HEK293T (cell line): ENCODE results near the gene SLC15A3.

Experiments used
- HDGF ChIP-seq: fragments of 450-650 bp; IDR thresholded peaks from 2 replicates; pipeline ENCODE4 v1.6.1; 2017; ENCODE audit warnings: antibody characterized with exemption, borderline replicate concordance
- SUZ12 ChIP-seq: fragments of 450-650 bp; IDR thresholded peaks from 2 replicates; pipeline ENCODE4 v1.6.1; 2016; ENCODE audit warnings: mild to moderate bottlenecking
- TARDBP ChIP-seq: fragments of 450-650 bp; IDR thresholded peaks from 2 replicates; pipeline ENCODE4 v1.6.1; 2016
- ZNF384 ChIP-seq: fragments of 450-650 bp; IDR thresholded peaks from 2 replicates; pipeline ENCODE4 v1.6.1; 2016

- TF ChIP-seq HDGF = no peak
- no peak for TF ChIP-seq TARDBP
- no peak for TF ChIP-seq ZNF384
- no peak for TF ChIP-seq SUZ12
These were observed 17.0 kb downstream of the SLC15A3 start for GRCh38 chr11:60934790-60935605.
